ENCODE data around the gene STX11. TPM values are rescaled to one million over a fixed set of nuclear protein-coding genes. Genes with fewer than 3 reads are reported as not detected.

The STX11 gene
- total and polyA plus RNA-seq, 10 donors = 5.9 to 76.0 (median 42.0) TPM

DNA sequence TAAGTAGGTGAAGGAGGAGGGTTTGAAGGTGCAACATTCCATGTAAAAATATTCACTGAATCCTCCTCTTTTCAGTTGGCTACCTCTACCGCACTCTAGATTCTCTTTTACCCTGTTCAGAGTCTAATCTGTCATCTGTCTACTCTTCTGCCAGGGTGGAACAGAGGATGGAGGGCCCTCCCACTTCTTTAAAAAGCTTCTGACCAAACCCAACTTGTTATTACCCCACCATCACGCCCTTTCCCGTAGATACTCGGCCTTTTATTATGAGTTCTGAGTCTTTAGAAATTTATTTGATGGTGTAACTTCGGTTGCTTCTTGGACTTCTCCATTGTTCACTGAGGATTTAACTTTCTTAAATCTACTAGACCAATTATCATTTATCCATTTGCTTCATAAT lies 11.7 kb downstream of the STX11 start:
- 59 to 81% (median 75%) methylated on average over 5 of the region's 5 CpGs for WGBS, 5 donors
- H3K27ac ChIP-seq = peak overlapping the region in 7 of 8 donors; percentile 30 to 84 (median 74)
- DNase-seq = no peak
- peaks cover 22 to 84% (median 46%) of the 10 kb centered on the region in 6 donors for H3K4me1 ChIP-seq
- no peak overlapping the region for H3K4me3 ChIP-seq
- TF ChIP-seq POLR2AphosphoS5 (IDR thresholded peaks at IDR 0.05) = no peak
- TF ChIP-seq, protein P1, sequence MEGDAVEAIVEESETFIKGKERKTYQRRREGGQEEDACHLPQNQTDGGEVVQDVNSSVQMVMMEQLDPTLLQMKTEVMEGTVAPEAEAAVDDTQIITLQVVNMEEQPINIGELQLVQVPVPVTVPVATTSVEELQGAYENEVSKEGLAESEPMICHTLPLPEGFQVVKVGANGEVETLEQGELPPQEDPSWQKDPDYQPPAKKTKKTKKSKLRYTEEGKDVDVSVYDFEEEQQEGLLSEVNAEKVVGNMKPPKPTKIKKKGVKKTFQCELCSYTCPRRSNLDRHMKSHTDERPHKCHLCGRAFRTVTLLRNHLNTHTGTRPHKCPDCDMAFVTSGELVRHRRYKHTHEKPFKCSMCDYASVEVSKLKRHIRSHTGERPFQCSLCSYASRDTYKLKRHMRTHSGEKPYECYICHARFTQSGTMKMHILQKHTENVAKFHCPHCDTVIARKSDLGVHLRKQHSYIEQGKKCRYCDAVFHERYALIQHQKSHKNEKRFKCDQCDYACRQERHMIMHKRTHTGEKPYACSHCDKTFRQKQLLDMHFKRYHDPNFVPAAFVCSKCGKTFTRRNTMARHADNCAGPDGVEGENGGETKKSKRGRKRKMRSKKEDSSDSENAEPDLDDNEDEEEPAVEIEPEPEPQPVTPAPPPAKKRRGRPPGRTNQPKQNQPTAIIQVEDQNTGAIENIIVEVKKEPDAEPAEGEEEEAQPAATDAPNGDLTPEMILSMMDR (IDR thresholded peaks at IDR 0.05 in 8 of 11, conservative IDR thresholded peaks at IDR 0.05 in 3 of 11) = no peak
- TF ChIP-seq POLR2A (IDR thresholded peaks at IDR 0.05) = no peak
- no peaks in the 10 kb centered on the region for H3K9me3 ChIP-seq
- peaks cover 0 to 24% (median 0%) of the 10 kb centered on the region in 6 donors for H3K36me3 ChIP-seq
- intact Hi-C loops (cut with DNase I; ENCODE audit: low total_unique reads) = no loop called here
- no peaks in the 10 kb centered on the region for H3K27me3 ChIP-seq (replicated peaks in 1 of 7)

DNA sequence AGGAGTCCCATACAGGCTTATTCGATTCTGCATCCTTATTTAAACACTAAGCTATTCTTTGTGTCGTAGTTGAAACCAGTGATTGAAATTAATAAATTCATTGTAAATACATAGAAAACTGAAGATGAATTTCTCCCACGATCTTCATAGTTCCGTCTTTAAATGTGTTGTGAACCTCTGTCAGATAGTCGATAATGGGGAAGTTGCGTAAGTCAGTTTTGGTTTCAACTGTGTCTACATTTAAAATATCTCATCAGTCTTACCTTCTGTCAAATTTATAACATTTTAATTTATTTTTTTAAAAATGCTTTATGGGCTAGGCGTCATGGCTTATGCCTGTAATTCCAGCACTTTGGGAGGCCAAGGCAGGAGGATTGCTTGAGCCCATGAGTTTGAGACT lies 12.7 kb downstream of the STX11 start:
- Histone ChIP-seq H3K4me1 (peaks cover 16 to 81% (median 36%) of the 10 kb centered on the region in 6 donors), H3K36me3 (peaks cover 0 to 24% (median 0%) of the 10 kb centered on the region in 6 donors), H3K27me3 (replicated peaks in 1 of 7) (no peaks in the 10 kb centered on the region), H3K9me3 (no peaks in the 10 kb centered on the region), H3K27ac (peak overlapping the region; percentile 30 to 84 (median 68)), H3K4me3 (peak overlapping the region in 1 of 8 donors; percentile 23)
- no peak for DNase-seq
- TF ChIP-seq, protein P1 (IDR thresholded peaks at IDR 0.05 in 8 of 11, conservative IDR thresholded peaks at IDR 0.05 in 3 of 11) = no peak
- TF ChIP-seq POLR2A (IDR thresholded peaks at IDR 0.05) (no peak), POLR2AphosphoS5 (IDR thresholded peaks at IDR 0.05) (no peak)
- 44 to 68% (median 49%) methylated on average over 7 of the region's 7 CpGs for WGBS, 5 donors
- intact Hi-C loops (cut with DNase I; ENCODE audit: low total_unique reads) = no loop called here

DNA sequence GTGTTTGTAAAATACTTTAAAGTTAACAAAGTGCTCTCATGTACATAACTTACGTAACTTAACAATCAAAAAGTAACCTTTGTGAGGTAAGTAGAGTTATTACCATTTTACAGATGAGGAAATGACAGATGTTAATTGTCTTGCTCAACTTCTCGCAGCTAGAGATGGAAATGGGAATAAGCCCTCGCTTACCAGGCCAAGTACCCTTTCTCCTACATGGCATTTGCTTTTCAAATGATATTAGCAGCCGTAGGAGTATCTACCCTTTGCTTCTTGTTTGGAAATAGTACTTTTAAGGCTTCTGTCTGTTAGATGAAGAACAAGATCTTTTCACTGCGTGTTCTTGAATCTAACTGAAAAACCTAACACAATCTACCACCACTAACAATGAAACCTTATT lies 15.5 kb downstream of the STX11 start:
- no peak for DNase-seq
- Histone ChIP-seq H3K27me3 (replicated peaks in 1 of 7) (no peaks in the 10 kb centered on the region), H3K4me1 (peaks cover under 1 to 62% (median 15%) of the 10 kb centered on the region in 6 donors), H3K27ac (no peak overlapping the region), H3K9me3 (no peaks in the 10 kb centered on the region), H3K4me3 (no peak overlapping the region), H3K36me3 (peaks cover 0 to 43% (median 4%) of the 10 kb centered on the region in 6 donors)
- no peak for TF ChIP-seq POLR2A (IDR thresholded peaks at IDR 0.05)
- TF ChIP-seq POLR2AphosphoS5 (IDR thresholded peaks at IDR 0.05) = no peak
- TF ChIP-seq, protein P1 (IDR thresholded peaks at IDR 0.05 in 8 of 11, conservative IDR thresholded peaks at IDR 0.05 in 3 of 11) = no peak
- intact Hi-C loops (cut with DNase I; ENCODE audit: low total_unique reads) = no loop called here
- WGBS, 5 donors = 67 to 86% (median 74%) methylated on average over 5 of the region's 5 CpGs

DNA sequence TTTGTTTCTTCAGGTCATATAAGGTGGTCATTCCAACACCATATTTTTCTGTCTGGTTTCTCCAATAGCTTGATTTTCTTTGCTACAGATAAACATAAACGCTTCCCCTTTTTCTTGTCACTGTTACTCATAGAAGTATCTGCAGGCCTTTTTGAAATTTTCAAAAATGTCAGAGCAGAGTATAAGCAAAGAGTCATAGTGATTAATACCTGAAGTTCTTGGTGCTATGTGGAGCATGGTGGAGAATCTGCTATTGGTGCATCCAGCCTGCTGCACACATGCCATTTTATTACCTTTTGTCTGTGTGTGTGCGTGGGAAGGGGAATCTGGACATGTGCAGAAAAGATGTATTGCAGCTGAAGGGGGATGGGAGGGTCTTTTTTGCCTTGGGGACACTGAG lies 19.7 kb downstream of the STX11 start:
- TF ChIP-seq, protein P1 (IDR thresholded peaks at IDR 0.05 in 8 of 11, conservative IDR thresholded peaks at IDR 0.05 in 3 of 11) = no peak
- TF ChIP-seq POLR2A (IDR thresholded peaks at IDR 0.05) = no peak
- TF ChIP-seq POLR2AphosphoS5 (IDR thresholded peaks at IDR 0.05) = no peak
- intact Hi-C loops (cut with DNase I; ENCODE audit: low total_unique reads) = no loop called here

More for the DNA sequence above, 19.7 kb downstream of the STX11 start:
- H3K27ac ChIP-seq = no peak overlapping the region
- 91 to 98% (median 92%) methylated on average over 2 of the region's 2 CpGs for WGBS, 5 donors
- no peaks in the 10 kb centered on the region for H3K9me3 ChIP-seq
- H3K36me3 ChIP-seq = peaks cover 0 to 77% (median 4%) of the 10 kb centered on the region in 6 donors
- no peaks in the 10 kb centered on the region for H3K27me3 ChIP-seq (replicated peaks in 1 of 7)
- no peak overlapping the region for H3K4me3 ChIP-seq
- peaks cover 0 to 43% (median 2%) of the 10 kb centered on the region in 6 donors for H3K4me1 ChIP-seq
- no peak for DNase-seq

Data from spleen (tissue), 11 donors.